Measurements from ENCODE around the gene RARG.

RARG gene

GRCh38 chr12:53265783-53266182 is 33.8 kb upstream of the RARG start:
- Histone ChIP-seq H3K4me3 (ENCODE audit: low read depth in 1 of 2, low read length in 2 of 2) (no peak overlapping the region), H3K4me1 (ENCODE audit: control insufficient read depth in 1 of 2, insufficient read depth in 2 of 2, low read length in 2 of 2) (peaks cover 6 to 8% of the 10 kb centered on the region in 2 donors), H3K27me3 (ENCODE audit: control insufficient read depth in 1 of 2, insufficient read depth in 2 of 2, low read length in 2 of 2) (no peaks in the 10 kb centered on the region), H3K9me3 (ENCODE audit: control insufficient read depth in 1 of 2, low read length in 2 of 2) (no peaks in the 10 kb centered on the region), H3K27ac (ENCODE audit: low read depth, low read length) (no peak overlapping the region), H3K9ac (ENCODE audit: low read depth in 1 of 2, low read length in 2 of 2) (no peak overlapping the region), H3K36me3 (ENCODE audit: control insufficient read depth in 1 of 2, insufficient read depth in 2 of 2, low read length in 2 of 2) (no peaks in the 10 kb centered on the region)

GRCh38 chr12:53259891-53260290 is 27.9 kb upstream of the RARG start:
- no peak overlapping the region for H3K4me3 ChIP-seq (ENCODE audit: low read depth in 1 of 2, low read length in 2 of 2)

GRCh38 chr12:53258541-53259539 is 26.8 kb upstream of the RARG start:
- no peaks in the 10 kb centered on the region for H3K27me3 ChIP-seq (ENCODE audit: control insufficient read depth in 1 of 2, insufficient read depth in 2 of 2, low read length in 2 of 2)
- H3K4me1 ChIP-seq (ENCODE audit: control insufficient read depth in 1 of 2, insufficient read depth in 2 of 2, low read length in 2 of 2), result peaks cover 0 to under 1% of the 10 kb centered on the region in 2 donors
- no peak overlapping the region for H3K4me3 ChIP-seq (ENCODE audit: low read depth in 1 of 2, low read length in 2 of 2)
- H3K36me3 ChIP-seq (ENCODE audit: control insufficient read depth in 1 of 2, insufficient read depth in 2 of 2, low read length in 2 of 2), result peaks cover 9 to 11% of the 10 kb centered on the region in 2 donors
- no peaks in the 10 kb centered on the region for H3K9me3 ChIP-seq (ENCODE audit: control insufficient read depth in 1 of 2, low read length in 2 of 2)
- no peak overlapping the region for H3K27ac ChIP-seq (ENCODE audit: low read depth, low read length)
- no peak overlapping the region for H3K9ac ChIP-seq (ENCODE audit: low read depth in 1 of 2, low read length in 2 of 2)

More at GRCh38 chr12:53259891-53260290, 27.9 kb upstream of the RARG start:
- Histone ChIP-seq H3K27ac (ENCODE audit: low read depth, low read length) (no peak overlapping the region), H3K4me1 (ENCODE audit: control insufficient read depth in 1 of 2, insufficient read depth in 2 of 2, low read length in 2 of 2) (no peaks in the 10 kb centered on the region), H3K36me3 (ENCODE audit: control insufficient read depth in 1 of 2, insufficient read depth in 2 of 2, low read length in 2 of 2) (peaks cover 4 to 5% of the 10 kb centered on the region in 2 donors), H3K9ac (ENCODE audit: low read depth in 1 of 2, low read length in 2 of 2) (no peak overlapping the region), H3K27me3 (ENCODE audit: control insufficient read depth in 1 of 2, insufficient read depth in 2 of 2, low read length in 2 of 2) (no peaks in the 10 kb centered on the region), H3K9me3 (ENCODE audit: control insufficient read depth in 1 of 2, low read length in 2 of 2) (no peaks in the 10 kb centered on the region)

- peaks cover 10 to 16% of the 10 kb centered on the region in 2 donors for H3K36me3 ChIP-seq (ENCODE audit: control insufficient read depth in 1 of 2, insufficient read depth in 2 of 2, low read length in 2 of 2)
- H3K27ac ChIP-seq (ENCODE audit: low read depth, low read length), result no peak overlapping the region
- H3K27me3 ChIP-seq (ENCODE audit: control insufficient read depth in 1 of 2, insufficient read depth in 2 of 2, low read length in 2 of 2), result no peaks in the 10 kb centered on the region
- H3K9ac ChIP-seq (ENCODE audit: low read depth in 1 of 2, low read length in 2 of 2), result no peak overlapping the region
- H3K4me3 ChIP-seq (ENCODE audit: low read depth in 1 of 2, low read length in 2 of 2), result no peak overlapping the region
- H3K4me1 ChIP-seq (ENCODE audit: control insufficient read depth in 1 of 2, insufficient read depth in 2 of 2, low read length in 2 of 2), result peaks cover 18% of the 10 kb centered on the region in 2 donors
- no peaks in the 10 kb centered on the region for H3K9me3 ChIP-seq (ENCODE audit: control insufficient read depth in 1 of 2, low read length in 2 of 2)
These were observed 24.0 kb upstream of the RARG start for GRCh38 chr12:53255996-53256395.

- Histone ChIP-seq H3K4me3 (ENCODE audit: low read depth in 1 of 2, low read length in 2 of 2) (no peak overlapping the region), H3K27ac (ENCODE audit: low read depth, low read length) (no peak overlapping the region), H3K4me1 (ENCODE audit: control insufficient read depth in 1 of 2, insufficient read depth in 2 of 2, low read length in 2 of 2) (peaks cover 19% of the 10 kb centered on the region in 2 donors), H3K27me3 (ENCODE audit: control insufficient read depth in 1 of 2, insufficient read depth in 2 of 2, low read length in 2 of 2) (no peaks in the 10 kb centered on the region), H3K9me3 (ENCODE audit: control insufficient read depth in 1 of 2, low read length in 2 of 2) (no peaks in the 10 kb centered on the region), H3K9ac (ENCODE audit: low read depth in 1 of 2, low read length in 2 of 2) (no peak overlapping the region), H3K36me3 (ENCODE audit: control insufficient read depth in 1 of 2, insufficient read depth in 2 of 2, low read length in 2 of 2) (peaks cover 10 to 16% of the 10 kb centered on the region in 2 donors)
These were observed 23.0 kb upstream of the RARG start for GRCh38 chr12:53254816-53255545.

GRCh38 chr12:53253298-53253697 is 21.3 kb upstream of the RARG start:
- peak overlapping the region in 1 of 2 donors; percentile 96 for H3K9ac ChIP-seq (ENCODE audit: low read depth in 1 of 2, low read length in 2 of 2)
- H3K9me3 ChIP-seq (ENCODE audit: control insufficient read depth in 1 of 2, low read length in 2 of 2), result no peaks in the 10 kb centered on the region
- peak overlapping the region; percentile 74 to 82 for H3K4me3 ChIP-seq (ENCODE audit: low read depth in 1 of 2, low read length in 2 of 2)
- H3K27me3 ChIP-seq (ENCODE audit: control insufficient read depth in 1 of 2, insufficient read depth in 2 of 2, low read length in 2 of 2), result no peaks in the 10 kb centered on the region
- H3K27ac ChIP-seq (ENCODE audit: low read depth, low read length), result no peak overlapping the region
- H3K36me3 ChIP-seq (ENCODE audit: control insufficient read depth in 1 of 2, insufficient read depth in 2 of 2, low read length in 2 of 2), result peaks cover 10 to 16% of the 10 kb centered on the region in 2 donors
- peaks cover 19% of the 10 kb centered on the region in 2 donors for H3K4me1 ChIP-seq (ENCODE audit: control insufficient read depth in 1 of 2, insufficient read depth in 2 of 2, low read length in 2 of 2)

GRCh38 chr12:53252349-53252916 is 20.4 kb upstream of the RARG start:
- H3K27ac ChIP-seq (ENCODE audit: low read depth, low read length), result peak overlapping the region; percentile 77
- no peaks in the 10 kb centered on the region for H3K27me3 ChIP-seq (ENCODE audit: control insufficient read depth in 1 of 2, insufficient read depth in 2 of 2, low read length in 2 of 2)
- H3K9ac ChIP-seq (ENCODE audit: low read depth in 1 of 2, low read length in 2 of 2), result peak overlapping the region; percentile 87 to 96
- H3K36me3 ChIP-seq (ENCODE audit: control insufficient read depth in 1 of 2, insufficient read depth in 2 of 2, low read length in 2 of 2), result peaks cover 10 to 16% of the 10 kb centered on the region in 2 donors
- peak overlapping the region; percentile 74 to 82 for H3K4me3 ChIP-seq (ENCODE audit: low read depth in 1 of 2, low read length in 2 of 2)
- no peaks in the 10 kb centered on the region for H3K9me3 ChIP-seq (ENCODE audit: control insufficient read depth in 1 of 2, low read length in 2 of 2)
- H3K4me1 ChIP-seq (ENCODE audit: control insufficient read depth in 1 of 2, insufficient read depth in 2 of 2, low read length in 2 of 2), result peaks cover 19% of the 10 kb centered on the region in 2 donors

- Histone ChIP-seq H3K4me3 (ENCODE audit: low read depth in 1 of 2, low read length in 2 of 2) (peak overlapping the region; percentile 74 to 82), H3K4me1 (ENCODE audit: control insufficient read depth in 1 of 2, insufficient read depth in 2 of 2, low read length in 2 of 2) (peaks cover 19% of the 10 kb centered on the region in 2 donors), H3K9ac (ENCODE audit: low read depth in 1 of 2, low read length in 2 of 2) (peak overlapping the region; percentile 87 to 96), H3K27me3 (ENCODE audit: control insufficient read depth in 1 of 2, insufficient read depth in 2 of 2, low read length in 2 of 2) (no peaks in the 10 kb centered on the region), H3K9me3 (ENCODE audit: control insufficient read depth in 1 of 2, low read length in 2 of 2) (no peaks in the 10 kb centered on the region), H3K27ac (ENCODE audit: low read depth, low read length) (peak overlapping the region; percentile 77), H3K36me3 (ENCODE audit: control insufficient read depth in 1 of 2, insufficient read depth in 2 of 2, low read length in 2 of 2) (peaks cover 10 to 16% of the 10 kb centered on the region in 2 donors)
These were observed 19.7 kb upstream of the RARG start for GRCh38 chr12:53251477-53252348.

- Histone ChIP-seq H3K9me3 (ENCODE audit: control insufficient read depth in 1 of 2, low read length in 2 of 2) (no peaks in the 10 kb centered on the region), H3K27ac (ENCODE audit: low read depth, low read length) (no peak overlapping the region), H3K4me1 (ENCODE audit: control insufficient read depth in 1 of 2, insufficient read depth in 2 of 2, low read length in 2 of 2) (no peaks in the 10 kb centered on the region), H3K9ac (ENCODE audit: low read depth in 1 of 2, low read length in 2 of 2) (no peak overlapping the region), H3K27me3 (ENCODE audit: control insufficient read depth in 1 of 2, insufficient read depth in 2 of 2, low read length in 2 of 2) (peaks cover 0 to 9% of the 10 kb centered on the region in 2 donors), H3K36me3 (ENCODE audit: control insufficient read depth in 1 of 2, insufficient read depth in 2 of 2, low read length in 2 of 2) (no peaks in the 10 kb centered on the region), H3K4me3 (ENCODE audit: low read depth in 1 of 2, low read length in 2 of 2) (no peak overlapping the region)
These were observed 13.3 kb upstream of the RARG start for GRCh38 chr12:53245286-53245685.
